GM19452 (cell line): ENCODE measurements around the gene PRKCI.
A peak's percentile ranks its signal among the peaks of the same experiment; 100 is the strongest.
"Not testable (repeated sequence)": the region's sequence is repeated elsewhere in the genome, so short reads cannot be mapped to it uniquely, and the experiment has no call there.

Experiments
- ATAC-seq: cut with Tn5 transposase; IDR thresholded peaks from one replicate; pipeline ENCODE4 v1.9.1; 2021; ENCODE audit not compliant: unreplicated experiment

PRKCI gene

DNA sequence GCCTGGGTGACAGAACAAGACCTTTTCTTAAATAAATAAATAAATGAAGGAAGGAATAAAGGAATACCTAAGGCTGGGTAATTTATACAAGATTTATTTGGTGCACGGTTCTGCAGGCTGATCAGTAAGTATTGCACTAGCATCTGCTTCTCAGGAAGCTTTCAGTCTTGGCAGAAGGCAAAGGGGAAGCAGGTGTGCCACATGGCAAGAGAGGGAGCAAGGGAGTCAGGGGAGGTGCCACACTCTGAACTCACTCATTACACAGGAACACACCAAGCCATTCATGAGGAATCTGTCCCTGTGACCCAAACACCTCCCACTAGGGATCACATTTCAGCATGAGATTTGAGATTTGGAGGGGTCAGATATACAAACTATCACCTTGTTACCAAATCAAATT lies 56.4 kb downstream of the PRKCI start:
- ATAC-seq: no peak

- no peak for ATAC-seq
Measured at GRCh38 chr3:170290194-170290593, 68.0 kb downstream of the PRKCI start.

DNA sequence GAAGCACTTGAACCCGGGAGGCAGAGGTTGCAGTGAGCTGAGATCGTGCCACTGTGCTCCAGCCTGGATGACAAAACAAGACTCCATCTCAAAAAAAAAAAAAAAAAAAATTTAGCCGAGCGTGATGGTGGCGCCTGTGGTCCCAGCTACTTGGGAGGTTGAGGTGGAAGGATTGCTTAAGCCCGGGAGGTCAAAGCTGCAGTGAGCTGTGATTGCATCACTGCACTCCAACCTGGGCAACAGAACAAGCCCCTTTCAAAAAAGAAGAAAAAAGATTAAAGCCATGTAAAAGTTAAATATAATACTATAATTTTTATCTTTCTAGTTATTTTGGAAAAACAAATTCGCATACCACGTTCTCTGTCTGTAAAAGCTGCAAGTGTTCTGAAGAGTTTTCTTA lies 73.4 kb downstream of the PRKCI start:
- no peak for ATAC-seq

- ATAC-seq: no peak
Measured at GRCh38 chr3:170296703-170297102, 74.5 kb downstream of the PRKCI start.

GRCh38 chr3:170301405-170301804 lies 79.2 kb downstream of the PRKCI start:
- no peak for ATAC-seq

GRCh38 chr3:170302008-170302407 lies 79.8 kb downstream of the PRKCI start:
- no peak for ATAC-seq

DNA sequence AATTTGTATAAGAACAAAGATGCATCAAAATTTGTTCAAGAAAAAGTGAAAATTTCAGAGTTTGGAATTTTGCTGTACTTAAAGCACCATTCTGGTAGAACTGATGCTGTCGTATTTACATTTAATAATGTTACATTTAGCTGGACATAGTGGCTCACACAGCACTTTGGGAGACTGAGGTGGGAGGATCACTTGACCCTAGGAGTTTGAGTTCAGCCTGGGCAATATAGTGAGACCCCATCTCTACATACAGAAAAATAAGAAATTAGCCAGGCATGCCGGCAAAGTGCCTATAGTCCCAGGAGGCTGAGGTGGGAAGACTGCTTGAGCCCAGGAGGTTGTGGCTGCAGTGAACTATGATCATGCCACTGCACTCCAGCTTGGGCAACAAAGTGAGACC lies 83.8 kb downstream of the PRKCI start:
- no peak for ATAC-seq

DNA sequence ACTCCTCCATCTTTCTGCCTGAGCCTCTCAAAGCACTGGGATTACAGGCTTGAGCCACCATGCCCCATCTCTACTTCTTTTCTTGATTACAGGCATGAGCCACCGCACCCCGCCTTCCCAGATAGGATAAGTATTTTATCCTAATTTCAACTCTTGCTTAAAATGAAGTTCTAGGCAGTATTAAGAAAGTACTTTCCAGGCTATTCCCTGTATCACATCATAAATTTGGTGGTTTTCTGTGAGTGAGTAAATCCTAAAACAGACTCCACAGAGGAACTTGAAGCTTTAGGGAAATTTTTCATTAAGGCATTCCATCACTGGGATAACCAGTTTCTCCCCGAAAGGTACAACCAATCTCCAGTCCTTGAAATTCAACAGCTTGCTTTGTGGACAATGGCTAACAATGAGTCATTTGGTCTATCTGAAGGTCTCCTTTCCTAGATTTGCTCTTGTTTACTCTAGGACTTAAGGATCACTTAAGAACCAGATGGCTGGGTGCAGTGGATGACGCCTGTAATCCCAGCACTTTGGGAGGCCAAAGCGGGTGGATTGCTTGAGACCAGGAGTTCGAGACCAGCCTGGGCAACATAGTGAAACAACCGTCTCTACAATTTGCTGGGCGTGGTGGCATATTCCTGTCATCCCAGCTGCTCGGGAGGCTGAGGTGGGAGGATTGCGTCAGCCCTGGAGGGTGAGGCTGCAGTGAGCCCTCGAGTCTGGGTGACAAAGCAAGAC lies 85.6 kb downstream of the PRKCI start:
- no peak for ATAC-seq

DNA sequence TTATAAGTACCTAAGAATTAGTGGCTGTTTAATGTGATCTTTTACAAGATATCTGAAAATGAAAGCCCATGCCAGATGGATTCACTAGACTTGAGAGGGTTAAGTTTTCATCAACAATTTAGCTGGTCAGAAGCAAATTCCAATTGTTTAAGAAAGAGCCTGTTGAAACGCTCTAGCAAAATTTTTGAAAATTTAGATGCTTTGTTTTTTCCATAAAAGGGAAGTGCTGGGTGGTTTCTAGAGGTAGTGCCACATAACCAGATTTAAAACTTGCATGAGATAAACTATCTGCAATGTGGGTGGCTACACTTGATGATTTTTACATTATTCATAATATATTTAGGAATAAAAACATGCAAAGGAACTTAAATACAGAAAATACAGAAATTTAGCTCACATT lies 86.8 kb downstream of the PRKCI start:
- no peak for ATAC-seq

DNA sequence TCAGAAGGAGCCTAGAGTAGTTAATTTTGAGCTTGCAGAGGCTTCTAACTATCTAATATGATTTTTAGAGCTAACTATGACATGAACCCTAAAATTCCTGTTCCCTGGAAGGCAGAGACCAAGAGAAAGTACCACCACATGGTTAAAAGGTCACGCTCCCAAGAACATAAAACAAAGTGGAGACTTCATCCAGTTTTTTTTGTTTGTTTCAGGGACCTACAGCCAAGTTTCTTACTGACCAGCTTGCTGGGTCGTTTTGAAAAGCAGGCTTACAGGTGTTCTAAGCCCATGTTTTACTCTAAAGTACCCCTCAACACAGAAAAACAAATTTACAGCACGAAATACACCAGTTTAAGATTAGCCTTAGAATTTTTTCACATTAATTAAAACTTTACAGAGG lies 95.7 kb downstream of the PRKCI start:
- ATAC-seq: no peak

GRCh38 chr3:170320461-170321121 lies 98.4 kb downstream of the PRKCI start:
- no peak for ATAC-seq

- no peak for ATAC-seq
Measured at GRCh38 chr3:170321321-170322034, 99.3 kb downstream of the PRKCI start.

GRCh38 chr3:170322566-170323269 lies 100.5 kb downstream of the PRKCI start:
- ATAC-seq: no peak

DNA sequence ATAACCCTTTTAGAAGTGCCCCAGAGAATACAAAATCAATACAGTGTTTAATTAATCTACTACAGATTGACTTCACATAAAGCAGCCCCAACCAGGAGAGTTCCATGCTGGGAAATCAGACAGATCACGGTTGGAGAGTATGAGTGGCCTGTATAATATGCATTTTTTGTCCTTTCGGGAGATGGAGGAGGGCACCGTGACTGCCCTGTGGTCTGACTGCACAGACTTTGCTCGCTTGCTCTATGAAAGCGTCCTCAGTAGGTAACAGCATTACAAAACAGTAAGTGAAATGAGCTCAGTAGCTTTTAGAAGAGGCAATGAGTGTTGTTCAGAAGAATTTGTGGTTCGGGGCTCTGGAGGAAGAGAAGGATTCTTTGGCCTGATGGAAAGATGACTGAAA lies 101.1 kb downstream of the PRKCI start:
- ATAC-seq: no peak

- no peak for ATAC-seq
Measured at GRCh38 chr3:170324962-170325361, 102.7 kb downstream of the PRKCI start.

GRCh38 chr3:170327040-170327808 lies 105.0 kb downstream of the PRKCI start:
- ATAC-seq: peak; percentile 55

DNA sequence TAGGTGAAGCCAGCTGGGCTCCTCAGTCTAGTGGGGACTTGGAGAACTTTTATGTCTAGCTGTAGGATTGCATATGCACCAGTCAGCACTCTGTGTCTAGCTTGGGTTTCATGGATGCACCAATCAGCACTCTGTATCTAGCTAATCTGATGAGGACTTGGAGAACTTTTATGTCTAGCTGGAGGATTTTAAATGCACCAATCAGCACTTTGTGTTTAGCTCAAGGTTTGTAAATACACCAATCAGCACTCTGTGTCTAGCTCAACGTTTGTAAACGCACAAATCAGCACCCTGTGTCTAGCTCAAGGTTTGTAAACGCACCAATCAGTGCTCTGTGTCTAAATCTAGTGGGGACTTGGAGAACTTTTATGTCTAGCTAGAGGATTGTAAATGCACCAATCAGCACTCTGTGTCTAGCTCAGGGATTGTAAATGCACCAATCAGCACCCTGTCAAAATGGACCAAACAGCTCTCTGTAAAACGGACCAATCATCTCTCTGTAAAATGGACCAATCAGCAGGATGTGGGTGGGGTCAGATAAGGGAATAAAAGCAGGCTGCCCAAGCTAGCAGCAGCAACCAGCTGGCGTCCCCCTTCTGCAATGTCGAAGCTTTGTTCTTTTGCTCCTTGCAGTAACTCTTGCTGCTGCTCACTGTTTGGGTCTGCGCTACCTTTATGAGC lies 105.8 kb downstream of the PRKCI start:
- not testable (repeated sequence) for ATAC-seq

DNA sequence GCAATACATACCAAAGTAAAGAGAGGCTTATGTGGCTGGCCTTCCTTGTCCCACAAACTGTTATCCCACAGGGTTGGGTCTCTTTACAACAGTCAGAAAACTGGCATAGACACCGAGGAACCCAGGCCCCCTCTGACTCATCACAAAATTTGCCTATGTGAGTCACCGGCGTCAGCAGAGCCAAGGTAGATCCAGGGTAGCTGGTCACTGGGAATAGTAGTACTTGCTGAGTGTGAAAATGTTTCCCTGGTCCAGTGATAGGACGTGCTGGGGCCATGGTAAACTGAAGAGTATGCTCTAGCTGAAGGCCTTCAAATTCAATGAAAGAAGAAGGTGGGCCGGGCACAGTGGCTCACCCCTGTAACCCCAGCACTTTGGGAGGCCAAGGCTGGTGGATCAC lies 108.1 kb downstream of the PRKCI start:
- no peak for ATAC-seq

DNA sequence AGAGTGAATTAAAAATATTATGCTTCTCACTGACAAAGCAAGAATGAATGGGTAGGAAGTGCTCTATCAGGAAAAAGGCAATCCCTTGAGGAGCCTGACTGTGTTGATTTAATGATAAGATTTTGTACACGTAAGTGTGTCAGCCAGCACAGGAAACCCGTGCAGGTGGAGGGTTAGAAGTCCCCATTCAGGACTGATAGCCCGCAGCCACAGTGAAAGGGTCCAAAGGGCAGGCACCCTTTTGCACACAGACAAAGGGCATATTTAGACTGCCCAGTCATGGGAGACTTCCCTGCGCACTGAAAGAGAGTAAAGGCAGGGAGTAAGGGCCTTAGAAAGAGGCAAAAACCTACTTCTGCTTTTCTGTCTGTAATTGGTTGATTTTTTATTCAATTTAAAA lies 108.9 kb downstream of the PRKCI start:
- ATAC-seq: no peak

GRCh38 chr3:170337420-170337819 lies 115.2 kb downstream of the PRKCI start:
- no peak for ATAC-seq
